Upper lobe of left lung (tissue), 4 donors: Measurements from ENCODE around the gene SMIM11.

Experiments used
- POLR2A ChIP-seq, 4 donors: fragments of 450-650 bp; IDR thresholded peaks; one replicate each; pipeline ENCODE4 v1.5.1; 2016 to 2017; ENCODE audit warnings: antibody characterized with exemption in 4 of 4, mild to moderate bottlenecking in 2 of 4
- POLR2AphosphoS5 ChIP-seq, 2 donors: sonication (generic); formaldehyde crosslinking; IDR thresholded peaks; one replicate each; pipeline ENCODE4 v1.5.1; 2017; ENCODE audit warnings: antibody characterized with exemption in 2 of 2
- TF ChIP-seq, protein P1 (sequence below), 6 experiments: fragments of 450-650 bp in 4 of 6; fragments of 200-600 bp in 2 of 6; sonication (generic) in 2 of 6; IDR thresholded peaks; one replicate each; pipeline ENCODE4 v1.5.1; 2016 to 2019; ENCODE audit warnings: antibody characterized with exemption in 6 of 6

DNA sequence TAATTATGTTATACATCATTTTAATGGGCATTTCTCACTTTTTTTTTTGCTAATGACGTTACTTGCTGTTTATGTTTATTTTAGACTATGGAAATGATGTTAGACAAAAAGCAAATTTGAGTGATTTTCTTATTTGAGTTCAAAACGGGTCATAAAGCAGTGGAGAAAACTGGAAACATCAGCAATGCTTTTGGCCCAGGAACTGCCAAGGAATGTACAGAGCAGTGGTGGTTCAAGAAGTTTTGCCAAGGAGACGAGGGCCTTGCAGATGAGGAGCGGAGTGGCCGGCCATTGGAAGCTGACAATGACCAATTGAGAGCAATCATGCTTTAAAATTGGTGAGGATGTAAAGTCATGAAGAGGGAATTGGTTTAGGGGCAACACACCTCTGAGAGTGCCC is 43.6 kb upstream of the SMIM11 start:
- TF ChIP-seq, protein P1, sequence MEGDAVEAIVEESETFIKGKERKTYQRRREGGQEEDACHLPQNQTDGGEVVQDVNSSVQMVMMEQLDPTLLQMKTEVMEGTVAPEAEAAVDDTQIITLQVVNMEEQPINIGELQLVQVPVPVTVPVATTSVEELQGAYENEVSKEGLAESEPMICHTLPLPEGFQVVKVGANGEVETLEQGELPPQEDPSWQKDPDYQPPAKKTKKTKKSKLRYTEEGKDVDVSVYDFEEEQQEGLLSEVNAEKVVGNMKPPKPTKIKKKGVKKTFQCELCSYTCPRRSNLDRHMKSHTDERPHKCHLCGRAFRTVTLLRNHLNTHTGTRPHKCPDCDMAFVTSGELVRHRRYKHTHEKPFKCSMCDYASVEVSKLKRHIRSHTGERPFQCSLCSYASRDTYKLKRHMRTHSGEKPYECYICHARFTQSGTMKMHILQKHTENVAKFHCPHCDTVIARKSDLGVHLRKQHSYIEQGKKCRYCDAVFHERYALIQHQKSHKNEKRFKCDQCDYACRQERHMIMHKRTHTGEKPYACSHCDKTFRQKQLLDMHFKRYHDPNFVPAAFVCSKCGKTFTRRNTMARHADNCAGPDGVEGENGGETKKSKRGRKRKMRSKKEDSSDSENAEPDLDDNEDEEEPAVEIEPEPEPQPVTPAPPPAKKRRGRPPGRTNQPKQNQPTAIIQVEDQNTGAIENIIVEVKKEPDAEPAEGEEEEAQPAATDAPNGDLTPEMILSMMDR (IDR thresholded peaks at IDR 0.05): no peak
- TF ChIP-seq POLR2AphosphoS5 (IDR thresholded peaks at IDR 0.05): no peak
- TF ChIP-seq POLR2A (IDR thresholded peaks at IDR 0.05): no peak
